Neural cell (in vitro differentiated cells): ENCODE results near the gene MYEOV. TPM values are rescaled to one million over a fixed set of nuclear protein-coding genes. Genes with fewer than 3 reads are reported as not detected.

Source experiments
- H2AFZ ChIP-seq: fragments of 200-600, 300-800 bp; sonication (generic), shearing (Covaris generic); 2 replicates; pipeline ENCODE4 v1.6.0; 2014; ENCODE audit warnings: low read depth, mild to moderate bottlenecking, antibody characterized with exemption, low read length, moderate library complexity
- H3F3A ChIP-seq: fragments of 200-600 bp; shearing (Covaris generic); 2 replicates; pipeline ENCODE4 v1.6.1; 2016; ENCODE audit warnings: mild to moderate bottlenecking, moderate library complexity, mixed read lengths, antibody characterized with exemption, low read length; ENCODE audit not compliant: insufficient read depth, poor library complexity, severe bottlenecking
- H3K27ac ChIP-seq: fragments of 200-600, 300-800 bp; sonication (generic), shearing (Covaris generic); 2 replicates; pipeline ENCODE4 v1.5.1; 2014; ENCODE audit warnings: mild to moderate bottlenecking, low read length, moderate library complexity
- H3K27me3 ChIP-seq: fragments of 300-800, 200-600 bp; sonication (generic), shearing (Covaris generic); 2 replicates; pipeline ENCODE4 v1.6.0; 2014; ENCODE audit warnings: mild to moderate bottlenecking, low read depth, low read length, moderate library complexity; ENCODE audit not compliant: insufficient read depth
- H3K36me3 ChIP-seq: fragments of 300-800, 200-600 bp; sonication (generic), shearing (Covaris generic); 2 replicates; pipeline ENCODE4 v1.5.1; 2014; ENCODE audit warnings: mild to moderate bottlenecking, antibody characterized with exemption, low read length, moderate library complexity; ENCODE audit not compliant: insufficient read depth
- H3K4me2 ChIP-seq: fragments of 300-800, 200-600 bp; sonication (generic), shearing (Covaris generic); 2 replicates; pipeline ENCODE4 v1.6.0; 2014; ENCODE audit warnings: mild to moderate bottlenecking, low read length
- H3K4me3 ChIP-seq: fragments of 300-800, 200-600 bp; sonication (generic), shearing (Covaris generic); 2 replicates; pipeline ENCODE4 v1.5.1; 2014; ENCODE audit warnings: mild to moderate bottlenecking, low read length, moderate library complexity
- H3K79me2 ChIP-seq: fragments of 200-600 bp; shearing (Covaris generic); replicated peaks from 2 replicates; pipeline ENCODE4 v1.6.0; 2014; ENCODE audit warnings: mild to moderate bottlenecking, low read length, moderate library complexity; ENCODE audit not compliant: insufficient read depth
- H3K9ac ChIP-seq: fragments of 300-800, 200-600 bp; sonication (generic), shearing (Covaris generic); 2 replicates; pipeline ENCODE4 v1.6.1; 2016; ENCODE audit warnings: mild to moderate bottlenecking, low read length, mixed read lengths
- H3K9me2 ChIP-seq: fragments of 200-600 bp; shearing (Covaris generic); 2 replicates; pipeline ENCODE4 v1.6.1; 2016; ENCODE audit warnings: mild to moderate bottlenecking, low read length, mixed read lengths; ENCODE audit not compliant: insufficient read depth
- H3K9me3 ChIP-seq: fragments of 200-600, 300-800 bp; sonication (generic), shearing (Covaris generic); 2 replicates; pipeline ENCODE4 v1.6.1; 2016; ENCODE audit warnings: mild to moderate bottlenecking, mixed run types, low read length, moderate library complexity, mixed read lengths
- H4K20me1 ChIP-seq: fragments of 200-600 bp; shearing (Covaris generic); 2 replicates; pipeline ENCODE4 v1.6.1; 2016; ENCODE audit warnings: mild to moderate bottlenecking, mixed run types; ENCODE audit not compliant: insufficient read depth
- EP300 ChIP-seq: fragments of 450-650 bp; conservative IDR thresholded peaks from 2 replicates; pipeline ENCODE4 v1.6.1; 2014; ENCODE audit warnings: antibody characterized with exemption, mild to moderate bottlenecking, moderate library complexity; ENCODE audit not compliant: poor library complexity, severe bottlenecking
- EZH2 ChIP-seq: fragments of 200-600, 300-800 bp; shearing (Covaris generic), sonication (generic); IDR thresholded peaks from 2 replicates; pipeline ENCODE4 v1.6.1; 2014; ENCODE audit warnings: antibody characterized with exemption, low read length, borderline replicate concordance, mild to moderate bottlenecking; ENCODE audit not compliant: insufficient read depth, poor library complexity, severe bottlenecking
- MXI1 ChIP-seq: fragments of 450-650 bp; conservative IDR thresholded peaks from 2 replicates; pipeline ENCODE4 v1.6.1; 2014; ENCODE audit warnings: antibody characterized with exemption, mild to moderate bottlenecking; ENCODE audit not compliant: poor library complexity, severe bottlenecking
- POLR2AphosphoS5 ChIP-seq: IDR thresholded peaks from 2 replicates; pipeline ENCODE4 v1.6.1; 2012
- RAD21 ChIP-seq: fragments of 450-650 bp; conservative IDR thresholded peaks from 2 replicates; pipeline ENCODE4 v1.6.1; 2014; ENCODE audit warnings: antibody characterized with exemption, mild to moderate bottlenecking, moderate library complexity
- REST ChIP-seq: IDR thresholded peaks from 2 replicates; pipeline ENCODE4 v1.6.1; 2012; ENCODE audit warnings: borderline replicate concordance
- SMC3 ChIP-seq: fragments of 450-650 bp; conservative IDR thresholded peaks from 2 replicates; pipeline ENCODE4 v1.6.1; 2014; ENCODE audit warnings: antibody characterized with exemption, mild to moderate bottlenecking, moderate library complexity; ENCODE audit not compliant: poor library complexity
- TAF1 ChIP-seq: IDR thresholded peaks from 2 replicates; pipeline ENCODE4 v1.6.1; 2012; ENCODE audit warnings: low read depth
- polyA plus RNA-seq: library from polyadenylated mRNA; depleted of rRNA; stranded (reverse); fragments of >200 nt; gene quantifications from 2 replicates; pipeline ENCODE4 v1.2.3, GENCODE V29; 2014
- TF ChIP-seq, protein P1 (sequence below): fragments of 450-650 bp; IDR thresholded peaks from 2 replicates; pipeline ENCODE4 v1.5.1; 2014; ENCODE audit warnings: antibody characterized with exemption, mild to moderate bottlenecking, moderate library complexity; ENCODE audit not compliant: poor library complexity, severe bottlenecking

MYEOV gene
- polyA plus RNA-seq, 1 donor from 2014 or later = not detected

DNA sequence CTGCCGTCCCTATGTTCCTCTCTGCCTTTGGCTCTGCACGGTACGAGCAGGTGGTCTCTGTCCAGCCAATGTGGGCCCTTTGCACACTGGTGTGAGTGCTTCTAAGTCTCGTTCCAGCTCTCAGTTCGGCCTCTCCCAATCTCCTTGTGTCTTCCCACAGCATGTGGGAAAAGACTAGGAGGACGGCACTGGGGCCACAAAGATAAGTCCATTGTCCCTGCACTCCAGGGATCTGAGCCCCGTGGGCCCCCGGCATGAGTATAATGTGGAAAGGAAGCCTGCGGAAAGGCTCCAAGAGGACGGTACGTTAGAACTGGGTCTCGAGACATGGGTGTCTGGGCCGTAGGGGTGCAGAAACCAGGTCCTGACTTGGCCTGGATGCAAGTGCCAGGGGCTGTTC lies 16.4 kb downstream of the MYEOV start:
- H4K20me1 ChIP-seq = no peaks in the 10 kb centered on the region
- H3F3A ChIP-seq = no peaks in the 10 kb centered on the region
- H3K27ac ChIP-seq = no peak overlapping the region
- H3K36me3 ChIP-seq = no peaks in the 10 kb centered on the region
- no peak for TF ChIP-seq EP300
- TF ChIP-seq TAF1 = no peak
- TF ChIP-seq POLR2AphosphoS5 = no peak
- no peak for TF ChIP-seq EZH2
- no peak for TF ChIP-seq MXI1
- no peak for TF ChIP-seq RAD21
- no peak for TF ChIP-seq REST
- H3K27me3 ChIP-seq = no peaks in the 10 kb centered on the region
- H3K9me2 ChIP-seq = no peaks in the 10 kb centered on the region
- H3K4me2 ChIP-seq = no peak overlapping the region
- H3K79me2 ChIP-seq = no peaks in the 10 kb centered on the region
- no peak overlapping the region for H2AFZ ChIP-seq
- no peaks in the 10 kb centered on the region for H3K9me3 ChIP-seq
- no peak overlapping the region for H3K9ac ChIP-seq
- no peak overlapping the region for H3K4me3 ChIP-seq

DNA sequence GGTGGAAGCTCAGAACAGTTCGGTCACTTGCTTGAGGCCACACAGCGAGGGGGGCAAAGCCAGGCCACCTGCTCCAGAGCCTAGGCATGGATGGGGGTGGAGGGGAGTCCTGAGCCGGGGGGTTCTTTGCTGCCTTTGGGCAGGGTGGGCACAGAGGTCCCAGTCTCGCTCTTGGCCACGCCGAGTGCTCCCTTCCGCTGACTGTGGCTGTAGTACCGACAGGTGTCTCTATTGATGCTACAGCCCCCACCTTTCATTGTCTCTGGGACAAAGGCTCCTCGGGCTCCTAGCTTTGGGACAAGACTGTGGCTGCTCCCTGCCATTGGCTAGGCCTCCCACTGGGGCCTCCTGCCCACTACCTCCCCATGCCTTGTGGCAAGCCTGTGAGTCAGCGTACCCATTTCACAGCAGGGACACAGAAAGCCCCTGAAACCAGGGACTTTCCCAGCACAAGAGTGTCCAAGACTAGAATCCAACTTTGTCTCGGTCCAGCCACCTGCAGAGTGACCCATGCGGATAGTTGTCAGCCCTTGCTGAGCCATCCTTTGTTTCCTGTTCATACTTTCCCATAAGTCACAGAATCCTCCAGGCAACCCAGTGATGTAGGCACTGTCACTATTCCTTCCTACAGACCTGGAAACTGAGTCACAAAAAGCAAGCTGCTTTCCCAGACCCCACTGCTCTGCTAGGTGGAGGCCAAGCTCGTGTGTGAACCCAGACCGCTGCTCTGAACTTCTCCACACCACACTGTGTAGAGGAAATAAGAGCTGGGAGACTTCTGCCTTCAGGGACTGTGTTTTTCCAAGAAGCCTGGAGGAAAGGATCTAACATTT lies 17.2 kb downstream of the MYEOV start:
- Histone ChIP-seq H3K27ac (no peak overlapping the region), H3K4me3 (no peak overlapping the region), H3F3A (no peaks in the 10 kb centered on the region), H3K36me3 (no peaks in the 10 kb centered on the region), H3K27me3 (no peaks in the 10 kb centered on the region), H3K79me2 (no peaks in the 10 kb centered on the region), H2AFZ (no peak overlapping the region), H3K9me3 (no peaks in the 10 kb centered on the region), H3K4me2 (no peak overlapping the region), H3K9ac (no peak overlapping the region), H3K9me2 (no peaks in the 10 kb centered on the region), H4K20me1 (no peaks in the 10 kb centered on the region)
- TF ChIP-seq EP300 (no peak), POLR2AphosphoS5 (no peak), RAD21 (no peak), EZH2 (no peak), TAF1 (no peak), MXI1 (no peak), REST (no peak), SMC3 (no peak)
- TF ChIP-seq, protein P1, sequence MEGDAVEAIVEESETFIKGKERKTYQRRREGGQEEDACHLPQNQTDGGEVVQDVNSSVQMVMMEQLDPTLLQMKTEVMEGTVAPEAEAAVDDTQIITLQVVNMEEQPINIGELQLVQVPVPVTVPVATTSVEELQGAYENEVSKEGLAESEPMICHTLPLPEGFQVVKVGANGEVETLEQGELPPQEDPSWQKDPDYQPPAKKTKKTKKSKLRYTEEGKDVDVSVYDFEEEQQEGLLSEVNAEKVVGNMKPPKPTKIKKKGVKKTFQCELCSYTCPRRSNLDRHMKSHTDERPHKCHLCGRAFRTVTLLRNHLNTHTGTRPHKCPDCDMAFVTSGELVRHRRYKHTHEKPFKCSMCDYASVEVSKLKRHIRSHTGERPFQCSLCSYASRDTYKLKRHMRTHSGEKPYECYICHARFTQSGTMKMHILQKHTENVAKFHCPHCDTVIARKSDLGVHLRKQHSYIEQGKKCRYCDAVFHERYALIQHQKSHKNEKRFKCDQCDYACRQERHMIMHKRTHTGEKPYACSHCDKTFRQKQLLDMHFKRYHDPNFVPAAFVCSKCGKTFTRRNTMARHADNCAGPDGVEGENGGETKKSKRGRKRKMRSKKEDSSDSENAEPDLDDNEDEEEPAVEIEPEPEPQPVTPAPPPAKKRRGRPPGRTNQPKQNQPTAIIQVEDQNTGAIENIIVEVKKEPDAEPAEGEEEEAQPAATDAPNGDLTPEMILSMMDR = no peak
